ENCODE measurements around the gene RNU1-2. TPM values are rescaled to one million over a fixed set of nuclear protein-coding genes. Genes with fewer than 3 reads are reported as not detected.
"Not testable (repeated sequence)": the region's sequence is repeated elsewhere in the genome, so short reads cannot be mapped to it uniquely, and the experiment has no call there.

Gene RNU1-2
- total and polyA plus RNA-seq, 2 of the 8 experiments (the other 6 are each of a cell fraction or from before 2014, with no cell fraction given) = 145 to 1,303 TPM

DNA sequence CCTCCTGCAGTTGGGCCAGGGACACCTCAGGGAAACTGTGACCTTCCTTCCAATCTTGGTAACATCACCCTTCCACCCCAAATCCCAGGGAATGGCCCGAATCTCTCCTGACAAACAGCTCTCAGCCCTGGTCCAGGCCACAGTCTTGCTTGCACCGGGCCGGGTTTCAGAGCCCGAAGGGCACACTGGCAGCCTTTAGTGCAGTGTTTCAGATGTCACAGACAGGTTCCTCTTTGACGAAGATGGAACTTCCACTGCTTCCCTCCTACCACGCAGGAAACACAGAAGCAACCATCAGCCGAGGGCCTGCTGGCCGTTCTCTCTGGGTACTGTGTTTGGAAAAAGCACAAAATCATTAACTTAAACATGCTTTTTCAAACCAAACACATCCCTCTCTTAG, 17.0 kb downstream of the RNU1-2 start:
- H2BK12ac ChIP-seq (ENCODE audit: low read depth, low read length); H3K4me2 ChIP-seq (ENCODE audit: insufficient read depth in 1 of 2, low read depth in 2 of 2, low read length in 2 of 2); DNase-seq (ENCODE audit: low read depth in 1 of 2, low spot score in 2 of 2); H3K4me1 ChIP-seq (replicated peaks in 1 of 4; ENCODE audit: control insufficient read depth in 3 of 4, insufficient read depth in 4 of 4, low read length in 3 of 4); H3K9ac ChIP-seq (replicated peaks in 1 of 4; ENCODE audit: extremely low read depth in 1 of 4, low read depth in 3 of 4, low read length in 3 of 4); H3K18ac ChIP-seq (ENCODE audit: extremely low read depth, low read length); H2BK20ac ChIP-seq (ENCODE audit: low read length); H3K23ac ChIP-seq (ENCODE audit: insufficient read length); H4K20me1 ChIP-seq (replicated peaks in 1 of 2; ENCODE audit: control insufficient read depth in 1 of 2, insufficient read depth in 2 of 2, low read length in 2 of 2); H3K79me2 ChIP-seq (ENCODE audit: control insufficient read depth in 1 of 2, insufficient read depth in 2 of 2, low read length in 2 of 2); H3K4me3 ChIP-seq (ENCODE audit: extremely low read depth in 1 of 4, insufficient read depth in 2 of 4, low read depth in 3 of 4, low read length in 4 of 4); H4K5ac ChIP-seq (ENCODE audit: insufficient read length, low read depth, low read length); H2AFZ ChIP-seq (ENCODE audit: low read length); H3K9me3 ChIP-seq (ENCODE audit: insufficient read depth in 2 of 2, low read depth in 1 of 2, low read length in 1 of 2); H3K56ac ChIP-seq (replicated peaks; ENCODE audit: insufficient read length, low read depth, low read length); H3K14ac ChIP-seq (ENCODE audit: insufficient read length); H3K79me1 ChIP-seq (ENCODE audit: low read depth, low read length); FAIRE-seq; H3K4ac ChIP-seq (replicated peaks; ENCODE audit: insufficient read length, low read depth, low read length); H3K23me2 ChIP-seq (ENCODE audit: low read depth, low read length); H3K27ac ChIP-seq (ENCODE audit: low read depth, low read length); H2BK15ac ChIP-seq (ENCODE audit: low read length); H4K8ac ChIP-seq (ENCODE audit: extremely low read depth, insufficient read depth, low read length); H3K27me3 ChIP-seq (replicated peaks in 1 of 4; ENCODE audit: control insufficient read depth in 3 of 4, extremely low read depth in 1 of 4, insufficient read depth in 3 of 4, low read length in 3 of 4); H2BK120ac ChIP-seq (replicated peaks; ENCODE audit: low read depth, low read length); H4K91ac ChIP-seq (replicated peaks; ENCODE audit: insufficient read length, low read length); POLR2A ChIA-PET (ENCODE audit: partially characterized antibody); H3K36me3 ChIP-seq (ENCODE audit: control insufficient read depth in 2 of 4, insufficient read depth in 4 of 4, low read length in 3 of 4); H2BK5ac ChIP-seq (ENCODE audit: low read depth, low read length); H2AK5ac ChIP-seq (ENCODE audit: low read depth, low read length): not testable (repeated sequence)
- CTCF ChIA-PET (ENCODE audit: partially characterized antibody) = interaction anchor here (0.6 kb wide), 1 partner anchor 212 kb away, joined by 4 read pairs; no protein-coding TSS in a partner anchor
- 93% methylated on average over 5 of the region's 8 CpGs; no CpG with 5 or more reads in 1 of the 2 experiments for WGBS, 2 experiments (ENCODE audit: extremely low coverage in 1 of 2, insufficient coverage in 1 of 2, insufficient read length in 1 of 2, insufficient replicate concordance in 2 of 2, low coverage in 1 of 2, low lambda C conversion rate in 2 of 2, missing lambda C conversion rate in 1 of 2)

Measured in H1 (cell line).